Neuronal stem cell (in vitro differentiated cells): ENCODE measurements around the gene TXNL4B.
"Not testable (repeated sequence)": the region's sequence is repeated elsewhere in the genome, so short reads cannot be mapped to it uniquely, and the experiment has no call there.

ENCODE experiments used
- DNase-seq: peaks from one replicate; pipeline ENCODE4 v3.0.0-alpha.2; 2013; ENCODE audit warnings: low spot score
- H2AFZ ChIP-seq: one replicate; pipeline ENCODE4 v1.6.1; 2013; ENCODE audit warnings: mild to moderate bottlenecking, low read length, inconsistent platforms
- H2AK5ac ChIP-seq: 2 replicates; pipeline ENCODE4 v1.6.1; 2013; ENCODE audit warnings: low read depth, mild to moderate bottlenecking, inconsistent platforms, low read length, moderate library complexity, mixed read lengths
- H2BK120ac ChIP-seq: 2 replicates; pipeline ENCODE4 v1.6.1; 2013; ENCODE audit warnings: low read depth, mild to moderate bottlenecking, inconsistent platforms, low read length, moderate library complexity, mixed read lengths
- H2BK12ac ChIP-seq: one replicate; pipeline ENCODE4 v1.6.1; 2013; ENCODE audit warnings: low read length, inconsistent platforms
- H2BK15ac ChIP-seq: 2 replicates; pipeline ENCODE4 v1.6.1; 2013; ENCODE audit warnings: mild to moderate bottlenecking, low read length, inconsistent platforms, mixed read lengths
- H2BK5ac ChIP-seq: one replicate; pipeline ENCODE4 v1.6.1; 2013; ENCODE audit warnings: inconsistent platforms, mild to moderate bottlenecking, low read length, moderate library complexity
- H3K14ac ChIP-seq: one replicate; pipeline ENCODE4 v1.6.1; 2013; ENCODE audit warnings: low read length, inconsistent platforms
- H3K18ac ChIP-seq: 2 replicates; pipeline ENCODE4 v1.6.1; 2013; ENCODE audit warnings: low read length, inconsistent platforms
- H3K23ac ChIP-seq: 2 replicates; pipeline ENCODE4 v1.6.1; 2013; ENCODE audit warnings: low read depth, mild to moderate bottlenecking, mixed read lengths, low read length, inconsistent platforms; ENCODE audit not compliant: poor library complexity
- H3K27ac ChIP-seq: replicated peaks from 3 replicates; pipeline ENCODE4 v1.5.1; 2013; ENCODE audit warnings: low read length, inconsistent platforms
- H3K27me3 ChIP-seq, 3 experiments: 2 replicates each; pipeline ENCODE4 v1.6.1; 2013; ENCODE audit warnings: low read length in 3 of 3, mild to moderate bottlenecking in 2 of 3, inconsistent platforms in 1 of 3, low read depth in 1 of 3, mixed read lengths in 1 of 3, moderate library complexity in 1 of 3; ENCODE audit not compliant: control insufficient read depth in 3 of 3, insufficient read depth in 3 of 3
- H3K36me3 ChIP-seq, 2 donors: replicated peaks in 1 of 2; 2 replicates each; pipeline ENCODE4 v1.6.1; 2013; ENCODE audit warnings: low read length in 2 of 2; ENCODE audit not compliant: control insufficient read depth in 2 of 2, insufficient read depth in 2 of 2
- H3K4ac ChIP-seq: 2 replicates; pipeline ENCODE4 v1.6.1; 2013; ENCODE audit warnings: inconsistent platforms, mild to moderate bottlenecking, low read length, moderate library complexity
- H3K4me1 ChIP-seq, 2 donors: 1 replicate in 1 of 2; 2 replicates in 1 of 2; pipeline ENCODE4 v1.6.1; 2013; ENCODE audit warnings: low read length in 2 of 2, low read depth in 1 of 2; ENCODE audit not compliant: control insufficient read depth in 2 of 2, insufficient read depth in 1 of 2
- H3K4me2 ChIP-seq: one replicate; pipeline ENCODE4 v1.6.1; 2013; ENCODE audit warnings: mild to moderate bottlenecking, low read length, inconsistent platforms; ENCODE audit not compliant: insufficient read depth, poor library complexity, severe bottlenecking
- H3K4me3 ChIP-seq, 2 donors: 2 replicates each; pipeline ENCODE4 v1.5.1; 2013; ENCODE audit warnings: low read length in 2 of 2, mild to moderate bottlenecking in 2 of 2, inconsistent platforms in 1 of 2, moderate library complexity in 1 of 2
- H3K79me1 ChIP-seq: one replicate; pipeline ENCODE4 v1.6.1; 2013; ENCODE audit warnings: low read depth, mild to moderate bottlenecking, inconsistent platforms, low read length, moderate library complexity
- H3K9ac ChIP-seq: one replicate; pipeline ENCODE4 v1.6.1; 2013; ENCODE audit warnings: mild to moderate bottlenecking, low read depth, low read length, inconsistent platforms; ENCODE audit not compliant: poor library complexity
- H3K9me3 ChIP-seq, 2 donors: replicated peaks in 1 of 2; 2 replicates each; pipeline versions ENCODE3 to v1.6.1; 2013; ENCODE audit warnings: low read length in 2 of 2, mild to moderate bottlenecking in 2 of 2, inconsistent platforms in 1 of 2, low read depth in 1 of 2, mixed read lengths in 1 of 2, moderate library complexity in 1 of 2; ENCODE audit not compliant: control insufficient read depth in 2 of 2, insufficient read depth in 1 of 2
- H4K8ac ChIP-seq: one replicate; pipeline ENCODE4 v1.6.1; 2013; ENCODE audit warnings: low read depth, mild to moderate bottlenecking, inconsistent platforms, low read length, moderate library complexity
- H4K91ac ChIP-seq: one replicate; pipeline ENCODE4 v1.6.1; 2013; ENCODE audit warnings: low read length, low read depth, mild to moderate bottlenecking, inconsistent platforms; ENCODE audit not compliant: poor library complexity
- WGBS, 2 donors: extraction: QIAGEN DNeasy Blood & Tissue Kit; methylation state at CpG; one replicate each; pipeline ENCODE4 v1.1.7; 2013; ENCODE audit warnings: missing lambda C conversion rate in 2 of 2, mixed read lengths in 1 of 2; ENCODE audit not compliant: insufficient read length in 2 of 2, insufficient replicate concordance in 1 of 2; ENCODE audit errors: extremely low coverage in 2 of 2; 5-methylcytosine and 5-hydroxymethylcytosine counted together

Gene TXNL4B

DNA sequence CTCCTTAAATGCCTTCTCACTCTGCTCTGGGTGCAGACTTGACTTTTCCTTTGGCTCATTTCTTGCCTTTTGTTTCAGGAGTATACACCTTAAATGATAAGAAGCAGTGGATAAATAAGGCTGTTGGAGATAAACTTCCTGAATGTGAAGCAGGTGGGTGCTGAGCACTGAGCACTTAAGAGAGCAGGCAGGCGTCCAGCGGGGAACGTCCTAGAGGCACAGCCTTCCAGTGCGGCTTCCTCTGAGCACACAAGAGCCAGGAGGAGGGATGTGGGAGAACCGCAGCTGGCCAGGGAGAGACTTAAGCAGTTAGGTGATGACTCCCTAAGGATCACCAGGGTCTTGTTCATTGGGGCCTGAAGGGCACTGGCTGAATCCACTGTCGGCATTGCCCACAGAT, 18.4 kb downstream of the TXNL4B start:
- H3K4ac ChIP-seq, H3K27me3 ChIP-seq, H2BK15ac ChIP-seq, H3K9ac ChIP-seq, H4K8ac ChIP-seq, H2AFZ ChIP-seq, H2BK12ac ChIP-seq, H3K14ac ChIP-seq, H3K23ac ChIP-seq, DNase-seq, H3K4me2 ChIP-seq, H2BK5ac ChIP-seq, H2BK120ac ChIP-seq, H3K9me3 ChIP-seq, H3K18ac ChIP-seq, H3K36me3 ChIP-seq, H4K91ac ChIP-seq, H3K79me1 ChIP-seq, H3K27ac ChIP-seq, H2AK5ac ChIP-seq, H3K4me3 ChIP-seq, H3K4me1 ChIP-seq: not testable (repeated sequence)
- no CpG with 5 or more reads among the region's 6 CpGs for WGBS, 2 donors

DNA sequence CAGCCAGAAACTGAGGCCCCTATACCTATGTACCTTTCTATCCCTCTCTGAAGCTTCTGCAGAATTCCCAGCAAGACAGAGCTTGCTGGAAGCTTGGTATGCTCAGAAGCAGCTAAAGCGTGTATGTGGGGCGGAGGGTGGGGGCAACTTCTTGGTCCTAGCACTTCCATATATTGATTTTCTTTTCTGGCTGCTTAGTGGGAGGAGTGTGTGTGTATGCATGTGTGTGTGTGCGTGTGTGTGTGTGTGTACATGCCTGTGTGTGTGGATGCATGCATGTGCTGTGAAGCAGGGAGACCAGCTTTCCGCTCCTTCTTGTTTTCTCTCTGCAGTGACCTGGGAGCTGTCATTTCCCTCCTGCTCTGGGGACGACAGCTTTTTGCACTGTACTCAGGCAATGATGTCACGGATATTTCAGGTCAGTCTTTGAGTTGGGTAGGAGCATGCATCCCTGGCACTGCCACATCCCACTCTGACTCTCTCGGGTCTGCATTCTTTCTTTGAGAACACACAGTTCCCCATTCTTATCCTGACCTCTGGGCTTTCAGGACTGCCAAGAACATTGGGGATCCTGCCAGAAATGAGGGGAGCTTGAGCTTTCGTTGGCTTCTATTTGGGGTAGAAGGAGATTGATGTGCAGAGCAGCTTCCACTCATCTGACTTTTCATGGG, 19.7 kb downstream of the TXNL4B start:
- Histone ChIP-seq H3K14ac (no peak overlapping the region), H4K91ac (no peak overlapping the region), H3K18ac (no peak overlapping the region), H3K27ac (no peak overlapping the region), H3K4me1 (no peaks in the 10 kb centered on the region), H3K79me1 (no peaks in the 10 kb centered on the region), H4K8ac (no peak overlapping the region), H2BK120ac (no peak overlapping the region), H3K9ac (no peak overlapping the region), H3K9me3 (no peaks in the 10 kb centered on the region), H2BK15ac (no peak overlapping the region), H3K27me3 (no peaks in the 10 kb centered on the region), H3K4me2 (no peak overlapping the region), H3K23ac (no peak overlapping the region), H3K4me3 (no peak overlapping the region), H2BK12ac (no peak overlapping the region), H2AK5ac (no peak overlapping the region), H2BK5ac (no peak overlapping the region), H2AFZ (no peak overlapping the region), H3K4ac (no peak overlapping the region), H3K36me3 (no peaks in the 10 kb centered on the region)
- no peak for DNase-seq
- WGBS, 2 donors = no CpG with 5 or more reads among the region's 8 CpGs

- Histone ChIP-seq H3K4me3 (no peak overlapping the region), H3K23ac (no peak overlapping the region), H4K91ac (no peak overlapping the region), H3K14ac (no peak overlapping the region), H3K9me3 (no peaks in the 10 kb centered on the region), H2BK12ac (no peak overlapping the region), H2BK5ac (no peak overlapping the region), H2BK120ac (no peak overlapping the region), H2BK15ac (no peak overlapping the region), H3K4me1 (no peaks in the 10 kb centered on the region), H3K4ac (no peak overlapping the region), H3K36me3 (no peaks in the 10 kb centered on the region), H3K27ac (no peak overlapping the region), H3K27me3 (no peaks in the 10 kb centered on the region), H3K79me1 (no peaks in the 10 kb centered on the region), H3K4me2 (no peak overlapping the region), H2AK5ac (no peak overlapping the region), H3K18ac (no peak overlapping the region), H4K8ac (no peak overlapping the region), H2AFZ (no peak overlapping the region), H3K9ac (no peak overlapping the region)
- DNase-seq = no peak
- no CpG with 5 or more reads among the region's 12 CpGs for WGBS, 2 donors
Measured at GRCh38 chr16:72072514-72073342, 20.7 kb downstream of the TXNL4B start.

GRCh38 chr16:72068930-72069329, 24.5 kb downstream of the TXNL4B start:
- H3K79me1 ChIP-seq = no peaks in the 10 kb centered on the region
- no peak overlapping the region for H2AFZ ChIP-seq
- no peaks in the 10 kb centered on the region for H3K27me3 ChIP-seq
- H3K4me3 ChIP-seq = no peak overlapping the region
- WGBS, 2 donors = no CpG with 5 or more reads among the region's 4 CpGs
- H3K4me2 ChIP-seq = no peak overlapping the region
- H2AK5ac ChIP-seq = no peak overlapping the region
- H4K91ac ChIP-seq = no peak overlapping the region
- H4K8ac ChIP-seq = no peak overlapping the region
- no peak overlapping the region for H3K23ac ChIP-seq
- H2BK5ac ChIP-seq = no peak overlapping the region
- no peak overlapping the region for H2BK12ac ChIP-seq
- H3K36me3 ChIP-seq = no peaks in the 10 kb centered on the region
- no peak overlapping the region for H3K14ac ChIP-seq
- H3K27ac ChIP-seq = no peak overlapping the region
- no peak overlapping the region for H2BK15ac ChIP-seq
- H3K4ac ChIP-seq = no peak overlapping the region
- DNase-seq = no peak
- H2BK120ac ChIP-seq = no peak overlapping the region
- no peak overlapping the region for H3K9ac ChIP-seq
- H3K18ac ChIP-seq = no peak overlapping the region
- no peaks in the 10 kb centered on the region for H3K4me1 ChIP-seq
- H3K9me3 ChIP-seq = peaks cover 0 to 5% of the 10 kb centered on the region in 2 donors
